ENCODE results near the gene NEK1.

GRCh38 chr4:169362607-169363006 is 249.8 kb downstream of the NEK1 start:
- TF ChIP-seq, protein P1, sequence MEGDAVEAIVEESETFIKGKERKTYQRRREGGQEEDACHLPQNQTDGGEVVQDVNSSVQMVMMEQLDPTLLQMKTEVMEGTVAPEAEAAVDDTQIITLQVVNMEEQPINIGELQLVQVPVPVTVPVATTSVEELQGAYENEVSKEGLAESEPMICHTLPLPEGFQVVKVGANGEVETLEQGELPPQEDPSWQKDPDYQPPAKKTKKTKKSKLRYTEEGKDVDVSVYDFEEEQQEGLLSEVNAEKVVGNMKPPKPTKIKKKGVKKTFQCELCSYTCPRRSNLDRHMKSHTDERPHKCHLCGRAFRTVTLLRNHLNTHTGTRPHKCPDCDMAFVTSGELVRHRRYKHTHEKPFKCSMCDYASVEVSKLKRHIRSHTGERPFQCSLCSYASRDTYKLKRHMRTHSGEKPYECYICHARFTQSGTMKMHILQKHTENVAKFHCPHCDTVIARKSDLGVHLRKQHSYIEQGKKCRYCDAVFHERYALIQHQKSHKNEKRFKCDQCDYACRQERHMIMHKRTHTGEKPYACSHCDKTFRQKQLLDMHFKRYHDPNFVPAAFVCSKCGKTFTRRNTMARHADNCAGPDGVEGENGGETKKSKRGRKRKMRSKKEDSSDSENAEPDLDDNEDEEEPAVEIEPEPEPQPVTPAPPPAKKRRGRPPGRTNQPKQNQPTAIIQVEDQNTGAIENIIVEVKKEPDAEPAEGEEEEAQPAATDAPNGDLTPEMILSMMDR (IDR thresholded peaks at IDR 0.05), result no peak
- no peak for TF ChIP-seq POLR2A (IDR thresholded peaks at IDR 0.05)
- TF ChIP-seq EP300 (IDR thresholded peaks at IDR 0.05), result no peak
- TF ChIP-seq POLR2AphosphoS5 (IDR thresholded peaks at IDR 0.05), result no peak

Measured in suprapubic skin (tissue), 4 donors.